ENCODE data around the gene TMEM151A.

- no peak for TF ChIP-seq CTCF (IDR thresholded peaks at IDR 0.05)
- TF ChIP-seq POLR2A (IDR thresholded peaks at IDR 0.05): no peak
- no peak for TF ChIP-seq POLR2AphosphoS5 (IDR thresholded peaks at IDR 0.05)
- TF ChIP-seq EP300 (IDR thresholded peaks at IDR 0.05): no peak
Measured at GRCh38 chr11:66334605-66335442, 43.1 kb downstream of the TMEM151A start.
